ENCODE measurements around the gene ZBTB7B.

GRCh38 chr1:155004352-155005075 is 1.9 kb downstream of the ZBTB7B start:
- TF ChIP-seq, protein P1, sequence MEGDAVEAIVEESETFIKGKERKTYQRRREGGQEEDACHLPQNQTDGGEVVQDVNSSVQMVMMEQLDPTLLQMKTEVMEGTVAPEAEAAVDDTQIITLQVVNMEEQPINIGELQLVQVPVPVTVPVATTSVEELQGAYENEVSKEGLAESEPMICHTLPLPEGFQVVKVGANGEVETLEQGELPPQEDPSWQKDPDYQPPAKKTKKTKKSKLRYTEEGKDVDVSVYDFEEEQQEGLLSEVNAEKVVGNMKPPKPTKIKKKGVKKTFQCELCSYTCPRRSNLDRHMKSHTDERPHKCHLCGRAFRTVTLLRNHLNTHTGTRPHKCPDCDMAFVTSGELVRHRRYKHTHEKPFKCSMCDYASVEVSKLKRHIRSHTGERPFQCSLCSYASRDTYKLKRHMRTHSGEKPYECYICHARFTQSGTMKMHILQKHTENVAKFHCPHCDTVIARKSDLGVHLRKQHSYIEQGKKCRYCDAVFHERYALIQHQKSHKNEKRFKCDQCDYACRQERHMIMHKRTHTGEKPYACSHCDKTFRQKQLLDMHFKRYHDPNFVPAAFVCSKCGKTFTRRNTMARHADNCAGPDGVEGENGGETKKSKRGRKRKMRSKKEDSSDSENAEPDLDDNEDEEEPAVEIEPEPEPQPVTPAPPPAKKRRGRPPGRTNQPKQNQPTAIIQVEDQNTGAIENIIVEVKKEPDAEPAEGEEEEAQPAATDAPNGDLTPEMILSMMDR (conservative IDR thresholded peaks at IDR 0.05; ENCODE audit: low read length), result no peak; the same call in 1 of the 2 replicates
- TF ChIP-seq EZH2phosphoT487 (IDR thresholded peaks at IDR 0.05; ENCODE audit: borderline replicate concordance, low read depth, low read length), result no peak

Data from OCI-LY7 (cell line).